Measurements from ENCODE around the gene ARMCX5. TPM values are rescaled to one million over a fixed set of nuclear protein-coding genes. Genes with fewer than 3 reads are reported as not detected.
A peak's percentile ranks its signal among the peaks of the same experiment; 100 is the strongest.

The ARMCX5 gene
- total RNA-seq, 3 donors from 2014 or later (not counting 1 experiment from before 2014, with no cell fraction given), result 9.0 to 13.3 (median 13.1) TPM

DNA sequence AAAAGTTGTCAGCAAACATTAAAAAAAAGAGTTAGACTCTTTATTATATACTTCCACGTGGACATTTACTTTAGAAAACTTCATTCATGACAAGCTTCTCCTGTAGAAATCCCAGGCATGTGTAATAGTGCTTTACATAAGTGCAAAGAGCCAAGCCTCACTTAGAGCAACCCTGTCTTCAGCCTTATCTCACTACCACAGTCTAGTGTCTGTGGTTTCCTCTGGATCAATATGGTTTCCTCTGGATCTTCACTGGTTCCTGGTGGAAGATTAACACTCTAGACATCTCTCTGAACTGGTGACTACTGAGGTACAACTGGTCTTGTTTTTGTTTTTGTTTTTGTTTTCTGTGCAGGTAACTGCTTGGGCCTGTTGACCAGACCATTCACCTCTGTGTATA is 18.4 kb upstream of the ARMCX5 start:
- no peak for DNase-seq
- Mint-ChIP-seq H3K27me3 (ENCODE audit: low read depth in 2 of 2) (peaks cover 0 to 5% of the 10 kb centered on the region in 2 donors), H3K27ac (no peak overlapping the region), H3K4me3 (no peak overlapping the region), H3K36me3 (no peaks in the 10 kb centered on the region), H3K4me1 (no peaks in the 10 kb centered on the region), H3K9me3 (no peaks in the 10 kb centered on the region)
- Histone ChIP-seq H3K4me3 (ENCODE audit: low read length) (no peak overlapping the region), H3K9me3 (ENCODE audit: control insufficient read depth, insufficient read depth, low read length) (no peaks in the 10 kb centered on the region), H3K36me3 (ENCODE audit: control insufficient read depth, insufficient read depth, low read length) (no peaks in the 10 kb centered on the region), H3K4me1 (ENCODE audit: control insufficient read depth, insufficient read depth, low read length) (no peaks in the 10 kb centered on the region), H3K27me3 (ENCODE audit: control insufficient read depth, insufficient read depth, low read length) (no peaks in the 10 kb centered on the region), H3K27ac (ENCODE audit: low read length) (no peak overlapping the region)
- no CpG with 5 or more reads among the region's 1 CpG for WGBS (ENCODE audit: insufficient coverage)
- no peak for ATAC-seq
- intact Hi-C loops (cut with micrococcal nuclease), result no loop called here
- TF ChIP-seq CTCF (IDR thresholded peaks at IDR 0.05), result no peak

- H3K9me3 Mint-ChIP-seq, result no peaks in the 10 kb centered on the region
- Histone ChIP-seq H3K27ac (ENCODE audit: low read length) (no peak overlapping the region), H3K36me3 (ENCODE audit: control insufficient read depth, insufficient read depth, low read length) (no peaks in the 10 kb centered on the region), H3K27me3 (ENCODE audit: control insufficient read depth, insufficient read depth, low read length) (no peaks in the 10 kb centered on the region), H3K9me3 (ENCODE audit: control insufficient read depth, insufficient read depth, low read length) (no peaks in the 10 kb centered on the region), H3K4me3 (ENCODE audit: low read length) (no peak overlapping the region), H3K4me1 (ENCODE audit: control insufficient read depth, insufficient read depth, low read length) (peaks cover under 1% of the 10 kb centered on the region)
- no peak for TF ChIP-seq CTCF (IDR thresholded peaks at IDR 0.05)
- no peak for DNase-seq
- H3K36me3 Mint-ChIP-seq, result no peaks in the 10 kb centered on the region
- peaks cover 0 to 5% of the 10 kb centered on the region in 2 donors for H3K27me3 Mint-ChIP-seq (ENCODE audit: low read depth in 2 of 2)
- H3K4me1 Mint-ChIP-seq, result peaks cover 8% of the 10 kb centered on the region in 2 donors
- 31% methylated on average over 2 of the region's 2 CpGs for WGBS (ENCODE audit: insufficient coverage)
- intact Hi-C loops (cut with micrococcal nuclease), result no loop called here
- peak in 1 of 3 donors; percentile 63 for ATAC-seq
- H3K27ac Mint-ChIP-seq, result no peak overlapping the region
- H3K4me3 Mint-ChIP-seq, result no peak overlapping the region
Measured at GRCh38 chrX:102593367-102593766, 5.9 kb upstream of the ARMCX5 start.

DNA sequence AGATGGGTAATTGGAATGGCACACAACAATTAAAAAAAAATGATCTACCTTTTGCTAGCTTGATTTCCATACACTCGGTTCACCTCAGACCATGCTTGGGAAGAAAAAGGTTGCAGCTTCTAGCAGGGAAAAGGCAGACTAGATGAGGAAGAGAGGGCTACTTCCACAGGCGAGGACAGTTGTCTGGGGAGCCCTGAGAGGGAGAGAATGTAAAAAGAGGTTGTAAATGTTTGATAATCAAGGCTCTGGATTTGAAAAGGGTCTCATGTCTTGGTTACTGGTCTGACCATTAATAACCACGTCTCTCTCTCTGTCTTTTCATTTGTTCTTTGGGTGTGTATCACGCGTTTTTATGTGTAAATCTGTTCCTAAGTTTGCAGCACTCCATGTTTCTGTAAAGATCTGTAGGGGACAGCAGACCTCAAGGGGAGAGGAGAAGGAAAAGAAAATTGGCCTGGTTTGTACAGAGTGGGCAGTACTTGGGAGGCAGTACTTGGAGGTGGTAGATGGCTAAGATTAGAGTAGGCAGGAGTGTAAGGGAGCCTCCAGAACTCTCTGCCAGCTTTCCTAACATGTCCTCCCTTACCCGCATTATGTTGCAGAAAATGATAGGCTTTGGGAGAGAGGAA is 750 bp downstream of the ARMCX5 start:
- H3K4me3 Mint-ChIP-seq, result peak overlapping the region; percentile 96
- peak overlapping the region; percentile 91 to 95 for H3K27ac Mint-ChIP-seq
- Histone ChIP-seq H3K27ac (ENCODE audit: low read length) (peak overlapping the region; percentile 75), H3K9me3 (ENCODE audit: control insufficient read depth, insufficient read depth, low read length) (no peaks in the 10 kb centered on the region), H3K4me3 (ENCODE audit: low read length) (peak overlapping the region; percentile 67), H3K4me1 (ENCODE audit: control insufficient read depth, insufficient read depth, low read length) (peaks cover 10% of the 10 kb centered on the region), H3K27me3 (ENCODE audit: control insufficient read depth, insufficient read depth, low read length) (no peaks in the 10 kb centered on the region), H3K36me3 (ENCODE audit: control insufficient read depth, insufficient read depth, low read length) (no peaks in the 10 kb centered on the region)
- ATAC-seq (peak in 2 of 3 donors; percentile 2 to 22), DNase-seq (peak in 1 of 2 donors; percentile 7)
- H3K9me3 Mint-ChIP-seq, result no peaks in the 10 kb centered on the region
- TF ChIP-seq CTCF (IDR thresholded peaks at IDR 0.05), result no peak
- intact Hi-C loops (cut with micrococcal nuclease), result loop anchor here (1.0 kb wide), 1 partner anchor 50 kb away; no protein-coding TSS in a partner anchor
- H3K36me3 Mint-ChIP-seq, result no peaks in the 10 kb centered on the region
- peaks cover 0 to 5% of the 10 kb centered on the region in 2 donors for H3K27me3 Mint-ChIP-seq (ENCODE audit: low read depth in 2 of 2)
- H3K4me1 Mint-ChIP-seq, result peaks cover 27 to 35% of the 10 kb centered on the region in 2 donors
- 15% methylated on average over 3 of the region's 6 CpGs for WGBS (ENCODE audit: insufficient coverage)

- Histone ChIP-seq H3K4me3 (ENCODE audit: low read length) (no peak overlapping the region), H3K36me3 (ENCODE audit: control insufficient read depth, insufficient read depth, low read length) (no peaks in the 10 kb centered on the region), H3K27me3 (ENCODE audit: control insufficient read depth, insufficient read depth, low read length) (no peaks in the 10 kb centered on the region), H3K9me3 (ENCODE audit: control insufficient read depth, insufficient read depth, low read length) (no peaks in the 10 kb centered on the region), H3K27ac (ENCODE audit: low read length) (no peak overlapping the region), H3K4me1 (ENCODE audit: control insufficient read depth, insufficient read depth, low read length) (peaks cover 3% of the 10 kb centered on the region)
- Mint-ChIP-seq H3K27ac (peak overlapping the region in 1 of 2 donors; percentile 40), H3K4me1 (peaks cover 34 to 48% of the 10 kb centered on the region in 2 donors), H3K27me3 (ENCODE audit: low read depth in 2 of 2) (no peaks in the 10 kb centered on the region), H3K4me3 (no peak overlapping the region), H3K36me3 (no peaks in the 10 kb centered on the region), H3K9me3 (no peaks in the 10 kb centered on the region)
- ATAC-seq (no peak), DNase-seq (no peak)
- intact Hi-C loops (cut with micrococcal nuclease), result no loop called here
- TF ChIP-seq CTCF (IDR thresholded peaks at IDR 0.05), result no peak
- 67% methylated on average over 1 of the region's 1 CpG for WGBS (ENCODE audit: insufficient coverage)
Measured at GRCh38 chrX:102604327-102604726, 5.0 kb downstream of the ARMCX5 start.
